Neural cell (in vitro differentiated cells): ENCODE measurements around the gene PARVB. TPM values are rescaled to one million over a fixed set of nuclear protein-coding genes. Genes with fewer than 3 reads are reported as not detected.

Experiments
- H2AFZ ChIP-seq: fragments of 200-600, 300-800 bp; sonication (generic), shearing (Covaris generic); 2 replicates; pipeline ENCODE4 v1.6.0; 2014; ENCODE audit warnings: low read depth, mild to moderate bottlenecking, antibody characterized with exemption, low read length, moderate library complexity
- H3F3A ChIP-seq: fragments of 200-600 bp; shearing (Covaris generic); 2 replicates; pipeline ENCODE4 v1.6.1; 2016; ENCODE audit warnings: mild to moderate bottlenecking, moderate library complexity, mixed read lengths, antibody characterized with exemption, low read length; ENCODE audit not compliant: insufficient read depth, poor library complexity, severe bottlenecking
- H3K27ac ChIP-seq: fragments of 200-600, 300-800 bp; sonication (generic), shearing (Covaris generic); 2 replicates; pipeline ENCODE4 v1.5.1; 2014; ENCODE audit warnings: mild to moderate bottlenecking, low read length, moderate library complexity
- H3K27me3 ChIP-seq: fragments of 300-800, 200-600 bp; sonication (generic), shearing (Covaris generic); 2 replicates; pipeline ENCODE4 v1.6.0; 2014; ENCODE audit warnings: mild to moderate bottlenecking, low read depth, low read length, moderate library complexity; ENCODE audit not compliant: insufficient read depth
- H3K36me3 ChIP-seq: fragments of 300-800, 200-600 bp; sonication (generic), shearing (Covaris generic); 2 replicates; pipeline ENCODE4 v1.5.1; 2014; ENCODE audit warnings: mild to moderate bottlenecking, antibody characterized with exemption, low read length, moderate library complexity; ENCODE audit not compliant: insufficient read depth
- H3K4me2 ChIP-seq: fragments of 300-800, 200-600 bp; sonication (generic), shearing (Covaris generic); 2 replicates; pipeline ENCODE4 v1.6.0; 2014; ENCODE audit warnings: mild to moderate bottlenecking, low read length
- H3K4me3 ChIP-seq: fragments of 300-800, 200-600 bp; sonication (generic), shearing (Covaris generic); 2 replicates; pipeline ENCODE4 v1.5.1; 2014; ENCODE audit warnings: mild to moderate bottlenecking, low read length, moderate library complexity
- H3K79me2 ChIP-seq: fragments of 200-600 bp; shearing (Covaris generic); replicated peaks from 2 replicates; pipeline ENCODE4 v1.6.0; 2014; ENCODE audit warnings: mild to moderate bottlenecking, low read length, moderate library complexity; ENCODE audit not compliant: insufficient read depth
- H3K9ac ChIP-seq: fragments of 300-800, 200-600 bp; sonication (generic), shearing (Covaris generic); 2 replicates; pipeline ENCODE4 v1.6.1; 2016; ENCODE audit warnings: mild to moderate bottlenecking, low read length, mixed read lengths
- H3K9me2 ChIP-seq: fragments of 200-600 bp; shearing (Covaris generic); 2 replicates; pipeline ENCODE4 v1.6.1; 2016; ENCODE audit warnings: mild to moderate bottlenecking, low read length, mixed read lengths; ENCODE audit not compliant: insufficient read depth
- H3K9me3 ChIP-seq: fragments of 200-600, 300-800 bp; sonication (generic), shearing (Covaris generic); 2 replicates; pipeline ENCODE4 v1.6.1; 2016; ENCODE audit warnings: mild to moderate bottlenecking, mixed run types, low read length, moderate library complexity, mixed read lengths
- H4K20me1 ChIP-seq: fragments of 200-600 bp; shearing (Covaris generic); 2 replicates; pipeline ENCODE4 v1.6.1; 2016; ENCODE audit warnings: mild to moderate bottlenecking, mixed run types; ENCODE audit not compliant: insufficient read depth
- EP300 ChIP-seq: fragments of 450-650 bp; conservative IDR thresholded peaks from 2 replicates; pipeline ENCODE4 v1.6.1; 2014; ENCODE audit warnings: antibody characterized with exemption, mild to moderate bottlenecking, moderate library complexity; ENCODE audit not compliant: poor library complexity, severe bottlenecking
- EZH2 ChIP-seq: fragments of 200-600, 300-800 bp; shearing (Covaris generic), sonication (generic); IDR thresholded peaks from 2 replicates; pipeline ENCODE4 v1.6.1; 2014; ENCODE audit warnings: antibody characterized with exemption, low read length, borderline replicate concordance, mild to moderate bottlenecking; ENCODE audit not compliant: insufficient read depth, poor library complexity, severe bottlenecking
- MXI1 ChIP-seq: fragments of 450-650 bp; conservative IDR thresholded peaks from 2 replicates; pipeline ENCODE4 v1.6.1; 2014; ENCODE audit warnings: antibody characterized with exemption, mild to moderate bottlenecking; ENCODE audit not compliant: poor library complexity, severe bottlenecking
- POLR2AphosphoS5 ChIP-seq: IDR thresholded peaks from 2 replicates; pipeline ENCODE4 v1.6.1; 2012
- RAD21 ChIP-seq: fragments of 450-650 bp; conservative IDR thresholded peaks from 2 replicates; pipeline ENCODE4 v1.6.1; 2014; ENCODE audit warnings: antibody characterized with exemption, mild to moderate bottlenecking, moderate library complexity
- SMC3 ChIP-seq: fragments of 450-650 bp; conservative IDR thresholded peaks from 2 replicates; pipeline ENCODE4 v1.6.1; 2014; ENCODE audit warnings: antibody characterized with exemption, mild to moderate bottlenecking, moderate library complexity; ENCODE audit not compliant: poor library complexity
- TAF1 ChIP-seq: IDR thresholded peaks from 2 replicates; pipeline ENCODE4 v1.6.1; 2012; ENCODE audit warnings: low read depth
- polyA plus RNA-seq: library from polyadenylated mRNA; depleted of rRNA; stranded (reverse); fragments of >200 nt; gene quantifications from 2 replicates; pipeline ENCODE4 v1.2.3, GENCODE V29; 2014
- TF ChIP-seq, protein P1 (sequence below): fragments of 450-650 bp; IDR thresholded peaks from 2 replicates; pipeline ENCODE4 v1.5.1; 2014; ENCODE audit warnings: antibody characterized with exemption, mild to moderate bottlenecking, moderate library complexity; ENCODE audit not compliant: poor library complexity, severe bottlenecking
- TF ChIP-seq, protein P2 (sequence below): IDR thresholded peaks from 2 replicates; pipeline ENCODE4 v1.6.1; 2012; ENCODE audit warnings: borderline replicate concordance

PARVB gene
- polyA plus RNA-seq, 1 donor from 2014 or later = 1.2 TPM

DNA sequence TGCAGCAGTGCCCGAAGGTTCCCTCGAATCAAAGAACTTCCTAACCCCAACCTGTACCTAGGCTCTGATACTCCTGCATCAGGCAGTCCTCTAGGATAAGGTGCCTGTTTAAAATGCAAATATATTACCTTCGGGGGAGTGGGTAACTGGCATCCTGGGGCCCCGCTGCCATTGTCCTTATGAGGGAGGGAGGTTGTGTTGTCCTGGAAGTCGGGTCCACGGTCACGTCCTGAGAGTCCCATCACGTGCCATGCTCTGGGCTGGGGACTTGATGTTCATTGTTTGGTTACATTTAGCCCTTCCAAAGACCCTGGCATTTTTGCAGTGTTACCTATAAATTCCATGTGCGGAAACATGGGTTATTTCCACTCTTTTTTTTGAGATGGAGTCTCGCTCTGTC lies 67.6 kb downstream of the PARVB start:
- no peaks in the 10 kb centered on the region for H3K27me3 ChIP-seq
- H4K20me1 ChIP-seq = no peaks in the 10 kb centered on the region
- no peak for TF ChIP-seq EP300
- TF ChIP-seq RAD21 = no peak
- TF ChIP-seq POLR2AphosphoS5 = no peak
- H3K9ac ChIP-seq = no peak overlapping the region
- no peaks in the 10 kb centered on the region for H3K9me3 ChIP-seq
- no peak overlapping the region for H3K4me2 ChIP-seq
- H3F3A ChIP-seq = no peaks in the 10 kb centered on the region
- H3K4me3 ChIP-seq = no peak overlapping the region
- H3K9me2 ChIP-seq = no peaks in the 10 kb centered on the region
- H3K27ac ChIP-seq = no peak overlapping the region
- no peaks in the 10 kb centered on the region for H3K36me3 ChIP-seq
- H3K79me2 ChIP-seq = no peaks in the 10 kb centered on the region
- H2AFZ ChIP-seq = no peak overlapping the region

DNA sequence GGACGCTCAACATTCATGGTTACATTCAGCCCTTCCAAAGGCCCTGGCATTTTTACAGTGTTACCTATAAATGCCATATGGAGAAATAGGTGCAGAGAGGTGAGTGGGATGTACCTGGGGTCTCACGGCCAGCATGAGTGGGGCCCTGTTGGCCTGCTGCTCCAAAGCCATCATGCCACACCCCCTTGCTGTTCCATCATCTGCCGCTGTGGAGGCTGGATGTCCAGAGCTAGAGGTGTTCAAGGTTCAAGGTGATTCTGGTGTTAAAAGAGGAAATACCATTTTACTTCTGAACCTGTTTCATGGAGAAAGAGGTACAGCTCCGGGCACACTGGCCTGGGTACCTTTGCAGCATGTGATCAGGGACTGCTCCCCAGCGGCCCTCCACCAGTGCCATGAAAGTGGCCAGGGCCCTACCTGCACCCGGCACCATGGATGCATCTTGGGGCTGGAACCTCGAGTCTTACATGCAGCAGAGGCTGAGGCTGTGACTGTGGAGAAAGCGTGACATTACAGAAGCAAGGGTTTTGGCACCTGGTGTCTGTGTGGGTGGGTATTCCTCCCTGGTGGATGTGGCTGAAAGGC lies 68.6 kb downstream of the PARVB start:
- TF ChIP-seq POLR2AphosphoS5 = no peak
- no peak for TF ChIP-seq MXI1
- no peak for TF ChIP-seq SMC3
- no peak for TF ChIP-seq TAF1
- no peak for TF ChIP-seq RAD21
- TF ChIP-seq EZH2 = no peak
- TF ChIP-seq, protein P1, sequence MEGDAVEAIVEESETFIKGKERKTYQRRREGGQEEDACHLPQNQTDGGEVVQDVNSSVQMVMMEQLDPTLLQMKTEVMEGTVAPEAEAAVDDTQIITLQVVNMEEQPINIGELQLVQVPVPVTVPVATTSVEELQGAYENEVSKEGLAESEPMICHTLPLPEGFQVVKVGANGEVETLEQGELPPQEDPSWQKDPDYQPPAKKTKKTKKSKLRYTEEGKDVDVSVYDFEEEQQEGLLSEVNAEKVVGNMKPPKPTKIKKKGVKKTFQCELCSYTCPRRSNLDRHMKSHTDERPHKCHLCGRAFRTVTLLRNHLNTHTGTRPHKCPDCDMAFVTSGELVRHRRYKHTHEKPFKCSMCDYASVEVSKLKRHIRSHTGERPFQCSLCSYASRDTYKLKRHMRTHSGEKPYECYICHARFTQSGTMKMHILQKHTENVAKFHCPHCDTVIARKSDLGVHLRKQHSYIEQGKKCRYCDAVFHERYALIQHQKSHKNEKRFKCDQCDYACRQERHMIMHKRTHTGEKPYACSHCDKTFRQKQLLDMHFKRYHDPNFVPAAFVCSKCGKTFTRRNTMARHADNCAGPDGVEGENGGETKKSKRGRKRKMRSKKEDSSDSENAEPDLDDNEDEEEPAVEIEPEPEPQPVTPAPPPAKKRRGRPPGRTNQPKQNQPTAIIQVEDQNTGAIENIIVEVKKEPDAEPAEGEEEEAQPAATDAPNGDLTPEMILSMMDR = no peak
- TF ChIP-seq, protein P2, sequence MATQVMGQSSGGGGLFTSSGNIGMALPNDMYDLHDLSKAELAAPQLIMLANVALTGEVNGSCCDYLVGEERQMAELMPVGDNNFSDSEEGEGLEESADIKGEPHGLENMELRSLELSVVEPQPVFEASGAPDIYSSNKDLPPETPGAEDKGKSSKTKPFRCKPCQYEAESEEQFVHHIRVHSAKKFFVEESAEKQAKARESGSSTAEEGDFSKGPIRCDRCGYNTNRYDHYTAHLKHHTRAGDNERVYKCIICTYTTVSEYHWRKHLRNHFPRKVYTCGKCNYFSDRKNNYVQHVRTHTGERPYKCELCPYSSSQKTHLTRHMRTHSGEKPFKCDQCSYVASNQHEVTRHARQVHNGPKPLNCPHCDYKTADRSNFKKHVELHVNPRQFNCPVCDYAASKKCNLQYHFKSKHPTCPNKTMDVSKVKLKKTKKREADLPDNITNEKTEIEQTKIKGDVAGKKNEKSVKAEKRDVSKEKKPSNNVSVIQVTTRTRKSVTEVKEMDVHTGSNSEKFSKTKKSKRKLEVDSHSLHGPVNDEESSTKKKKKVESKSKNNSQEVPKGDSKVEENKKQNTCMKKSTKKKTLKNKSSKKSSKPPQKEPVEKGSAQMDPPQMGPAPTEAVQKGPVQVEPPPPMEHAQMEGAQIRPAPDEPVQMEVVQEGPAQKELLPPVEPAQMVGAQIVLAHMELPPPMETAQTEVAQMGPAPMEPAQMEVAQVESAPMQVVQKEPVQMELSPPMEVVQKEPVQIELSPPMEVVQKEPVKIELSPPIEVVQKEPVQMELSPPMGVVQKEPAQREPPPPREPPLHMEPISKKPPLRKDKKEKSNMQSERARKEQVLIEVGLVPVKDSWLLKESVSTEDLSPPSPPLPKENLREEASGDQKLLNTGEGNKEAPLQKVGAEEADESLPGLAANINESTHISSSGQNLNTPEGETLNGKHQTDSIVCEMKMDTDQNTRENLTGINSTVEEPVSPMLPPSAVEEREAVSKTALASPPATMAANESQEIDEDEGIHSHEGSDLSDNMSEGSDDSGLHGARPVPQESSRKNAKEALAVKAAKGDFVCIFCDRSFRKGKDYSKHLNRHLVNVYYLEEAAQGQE = no peak
- TF ChIP-seq EP300 = no peak

DNA sequence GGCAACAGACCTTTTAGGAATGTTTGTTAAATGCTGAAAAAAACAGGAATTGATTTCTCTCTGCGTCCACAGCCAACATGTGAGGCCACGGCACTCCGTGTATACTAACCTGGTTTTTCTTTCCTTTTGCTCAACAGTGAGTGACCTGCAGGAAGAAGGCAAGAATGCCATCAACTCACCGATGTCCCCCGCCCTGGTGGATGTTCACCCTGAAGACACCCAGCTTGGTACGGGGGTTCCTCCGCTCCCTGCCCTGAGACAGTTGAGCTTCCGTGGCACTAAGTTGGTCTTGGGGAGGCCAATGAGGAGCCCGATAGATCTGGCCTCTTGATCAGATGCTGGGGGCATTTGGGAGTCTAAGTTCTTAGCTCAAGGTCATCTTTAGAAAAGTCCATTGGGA lies 69.7 kb downstream of the PARVB start:
- no peaks in the 10 kb centered on the region for H3K36me3 ChIP-seq
- H3K27me3 ChIP-seq = no peaks in the 10 kb centered on the region
- no peaks in the 10 kb centered on the region for H3K9me2 ChIP-seq
- H2AFZ ChIP-seq = no peak overlapping the region
- H3K4me2 ChIP-seq = no peak overlapping the region
- H4K20me1 ChIP-seq = no peaks in the 10 kb centered on the region
- H3F3A ChIP-seq = no peaks in the 10 kb centered on the region
- H3K9ac ChIP-seq = no peak overlapping the region
- no peak overlapping the region for H3K4me3 ChIP-seq
- H3K9me3 ChIP-seq = no peaks in the 10 kb centered on the region
- TF ChIP-seq POLR2AphosphoS5 (no peak), SMC3 (no peak)
- no peaks in the 10 kb centered on the region for H3K79me2 ChIP-seq
- no peak overlapping the region for H3K27ac ChIP-seq

More for the DNA sequence above, 68.6 kb downstream of the PARVB start:
- Histone ChIP-seq H3F3A (no peaks in the 10 kb centered on the region), H3K9me2 (no peaks in the 10 kb centered on the region), H3K4me2 (no peak overlapping the region), H3K36me3 (no peaks in the 10 kb centered on the region), H3K27ac (no peak overlapping the region), H3K27me3 (no peaks in the 10 kb centered on the region), H3K4me3 (no peak overlapping the region), H3K9me3 (no peaks in the 10 kb centered on the region), H3K9ac (no peak overlapping the region), H2AFZ (no peak overlapping the region), H3K79me2 (no peaks in the 10 kb centered on the region), H4K20me1 (no peaks in the 10 kb centered on the region)
